ENCODE data around the gene ARMC3. TPM values are rescaled to one million over a fixed set of nuclear protein-coding genes. Genes with fewer than 3 reads are reported as not detected.

Gene ARMC3
- polyA plus RNA-seq, 2 of the 4 experiments (the other 2 are of a cell fraction): 0.09 to 0.59 TPM

- no peak overlapping the region for H3K27ac ChIP-seq
- H3K9me3 ChIP-seq: no peaks in the 10 kb centered on the region
- no peaks in the 10 kb centered on the region for H3K4me1 ChIP-seq
- no peak overlapping the region for H3K4me2 ChIP-seq
- DNase-seq (ENCODE audit: low read depth in 1 of 2, low spot score in 1 of 2) (no peak), ATAC-seq (no peak), FAIRE-seq (no peak)
- 71% methylated on average over 12 of the region's 12 CpGs for WGBS (ENCODE audit: missing lambda C conversion rate)
- TF ChIP-seq USF2 (IDR thresholded peaks at IDR 0.05): no peak
- TF ChIP-seq GATA3 (IDR thresholded peaks at IDR 0.05; ENCODE audit: borderline replicate concordance): no peak
- TF ChIP-seq RCOR1 (IDR thresholded peaks at IDR 0.05; ENCODE audit: low read depth, low read length): no peak
- TF ChIP-seq RARB (CRISPR knock-in tag; IDR thresholded peaks at IDR 0.05): no peak
- no peak for TF ChIP-seq MAX (IDR thresholded peaks at IDR 0.05)
- TF ChIP-seq HES2 (IDR thresholded peaks at IDR 0.05): no peak
- no peak for TF ChIP-seq KDM1A (IDR thresholded peaks at IDR 0.05; ENCODE audit: low read depth)
- no peak for TF ChIP-seq TP53 (CRISPR knock-in tag; IDR thresholded peaks at IDR 0.05)
- TF ChIP-seq BHLHE40 (IDR thresholded peaks at IDR 0.05; ENCODE audit: low read depth, low read length): no peak
- no peak for TF ChIP-seq CHD2 (IDR thresholded peaks at IDR 0.05; ENCODE audit: low read length, partially characterized antibody)
- TF ChIP-seq BCL3 (IDR thresholded peaks at IDR 0.05): no peak
- no peak for TF ChIP-seq POLR2AphosphoS2 (conservative IDR thresholded peaks at IDR 0.05; ENCODE audit: low read length)
- TF ChIP-seq JUNB (IDR thresholded peaks at IDR 0.05): no peak
- H3K4me3 ChIP-seq: no peak overlapping the region
- POLR2A ChIA-PET: no interaction called here
- CTCF ChIA-PET: interaction anchor here (2.8 kb wide), 1 partner anchor 9 kb away, joined by 12 read pairs; no protein-coding TSS in a partner anchor
Observed at GRCh38 chr10:22998091-22998490, 70.2 kb downstream of the ARMC3 start.

- TF ChIP-seq HDAC2 (IDR thresholded peaks at IDR 0.05): no peak
- no peak for TF ChIP-seq BCL3 (IDR thresholded peaks at IDR 0.05)
- TF ChIP-seq MYC (IDR thresholded peaks at IDR 0.05; ENCODE audit: borderline replicate concordance, low read length): no peak
- TF ChIP-seq PBX3 (IDR thresholded peaks at IDR 0.05): no peak
- TF ChIP-seq TFCP2L1 (CRISPR knock-in tag; IDR thresholded peaks at IDR 0.05): no peak
- no peak for TF ChIP-seq ZC3H11A (IDR thresholded peaks at IDR 0.05)
- TF ChIP-seq POLR2AphosphoS2 (conservative IDR thresholded peaks at IDR 0.05; ENCODE audit: low read length): no peak
- no peak for TF ChIP-seq E2F6 (IDR thresholded peaks at IDR 0.05; ENCODE audit: borderline replicate concordance, low read depth)
- no peak for TF ChIP-seq MAX (IDR thresholded peaks at IDR 0.05)
- TF ChIP-seq REST (IDR thresholded peaks at IDR 0.05): no peak
- TF ChIP-seq CBX8 (IDR thresholded peaks at IDR 0.05): no peak
- TF ChIP-seq FOSL2 (IDR thresholded peaks at IDR 0.05): no peak
- TF ChIP-seq FOSL2 (CRISPR knock-in tag; IDR thresholded peaks at IDR 0.05): no peak
- no peak for TF ChIP-seq BHLHE40 (IDR thresholded peaks at IDR 0.05; ENCODE audit: low read depth, low read length)
- no peak for TF ChIP-seq CTCF (IDR thresholded peaks at IDR 0.05)
- TF ChIP-seq FOSB (CRISPR knock-in tag; IDR thresholded peaks at IDR 0.05): no peak
- WGBS (ENCODE audit: missing lambda C conversion rate): 8% methylated on average over 2 of the region's 2 CpGs
- H3K27ac ChIP-seq: no peak overlapping the region
- no peaks in the 10 kb centered on the region for H3K4me1 ChIP-seq
- ATAC-seq (no peak), FAIRE-seq (no peak), DNase-seq (ENCODE audit: low read depth in 1 of 2, low spot score in 1 of 2) (no peak)
- no peaks in the 10 kb centered on the region for H3K9me3 ChIP-seq
- CTCF ChIA-PET: interaction anchor here (0.6 to 1.2 kb wide), 2 partner anchors 9 to 1601 kb away, joined by 3 read pairs; no protein-coding TSS in a partner anchor
- H3K4me3 ChIP-seq: no peak overlapping the region
- POLR2A ChIA-PET: no interaction called here
- H3K4me2 ChIP-seq: no peak overlapping the region
Observed at GRCh38 chr10:22999942-23000341, 72.1 kb downstream of the ARMC3 start.
